A673 (cell line): ENCODE measurements around the gene DLL3.

Experiments
- CTCF ChIP-seq: fragments of 300-800, 200-600 bp; sonication (generic); conservative IDR thresholded peaks from 2 replicates; pipeline ENCODE4 v1.5.1; 2017; ENCODE audit warnings: low read depth, mild to moderate bottlenecking, antibody characterized with exemption, low read length, moderate library complexity, mixed read lengths
- EZH2 ChIP-seq: fragments of 200-600 bp; sonication (generic); IDR thresholded peaks from 2 replicates; pipeline ENCODE4 v1.6.1; 2017; ENCODE audit warnings: borderline replicate concordance, low read depth, mild to moderate bottlenecking, mixed read lengths, antibody characterized with exemption, low read length; ENCODE audit not compliant: poor library complexity, severe bottlenecking

- no peak for TF ChIP-seq CTCF
- no peak for TF ChIP-seq EZH2
These were observed 7.8 kb downstream of the DLL3 start for GRCh38 chr19:39506598-39506943.
